ENCODE measurements around the gene UGT1A8. TPM values are rescaled to one million over a fixed set of nuclear protein-coding genes. Genes with fewer than 3 reads are reported as not detected.
A peak's percentile ranks its signal among the peaks of the same experiment; 100 is the strongest.
"Not testable (repeated sequence)": the region's sequence is repeated elsewhere in the genome, so short reads cannot be mapped to it uniquely, and the experiment has no call there.

Gene UGT1A8
- total and polyA plus RNA-seq, 2 donors (not counting 1 experiment from before 2014, with no cell fraction given), result not detected

DNA sequence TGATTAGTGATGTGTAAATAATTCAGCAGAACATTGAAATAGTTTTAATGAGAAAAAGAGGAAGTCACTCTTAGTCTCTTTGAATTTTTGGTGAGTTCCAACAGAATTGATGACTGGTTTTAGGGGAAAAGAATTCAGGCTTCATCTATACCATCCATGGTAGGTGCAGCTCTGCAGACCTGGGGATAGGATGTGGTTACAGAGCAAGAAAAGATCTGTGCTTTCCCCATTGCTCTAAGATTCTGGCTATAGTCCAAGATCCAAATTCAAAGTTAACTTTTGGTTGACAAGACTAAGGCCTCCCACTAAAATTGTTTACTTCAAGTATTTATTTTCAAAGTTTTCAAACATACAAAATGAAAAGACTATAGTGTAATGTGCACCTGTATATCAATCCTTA lies 22.4 kb downstream of the UGT1A8 start:
- Histone ChIP-seq H3K4me3 (replicated peaks in 1 of 4; ENCODE audit: control extremely low read depth in 1 of 4, insufficient read depth in 1 of 4, low read depth in 3 of 4, low read length in 4 of 4) (no peak overlapping the region), H4K20me1 (ENCODE audit: control insufficient read depth, extremely low read depth, insufficient read depth, low read length) (no peaks in the 10 kb centered on the region), H3K4me2 (ENCODE audit: extremely low read depth, insufficient read depth, low read length) (no peak overlapping the region), H3K4me1 (ENCODE audit: control insufficient read depth, extremely low read depth, insufficient read depth, low read length) (no peaks in the 10 kb centered on the region), H2AFZ (ENCODE audit: low read length) (no peak overlapping the region), H3K9me3 (ENCODE audit: control insufficient read depth, insufficient read depth, low read depth, low read length) (no peaks in the 10 kb centered on the region), H3K27me3 (ENCODE audit: control insufficient read depth, insufficient read depth, low read length) (no peaks in the 10 kb centered on the region), H3K27ac (ENCODE audit: insufficient read depth, low read length) (no peak overlapping the region), H3K79me2 (ENCODE audit: control insufficient read depth, insufficient read depth, low read length) (no peaks in the 10 kb centered on the region), H3K9ac (ENCODE audit: insufficient read depth, low read length) (no peak overlapping the region), H3K36me3 (ENCODE audit: control insufficient read depth, insufficient read depth, low read length) (no peaks in the 10 kb centered on the region)
- TF ChIP-seq, protein P1, sequence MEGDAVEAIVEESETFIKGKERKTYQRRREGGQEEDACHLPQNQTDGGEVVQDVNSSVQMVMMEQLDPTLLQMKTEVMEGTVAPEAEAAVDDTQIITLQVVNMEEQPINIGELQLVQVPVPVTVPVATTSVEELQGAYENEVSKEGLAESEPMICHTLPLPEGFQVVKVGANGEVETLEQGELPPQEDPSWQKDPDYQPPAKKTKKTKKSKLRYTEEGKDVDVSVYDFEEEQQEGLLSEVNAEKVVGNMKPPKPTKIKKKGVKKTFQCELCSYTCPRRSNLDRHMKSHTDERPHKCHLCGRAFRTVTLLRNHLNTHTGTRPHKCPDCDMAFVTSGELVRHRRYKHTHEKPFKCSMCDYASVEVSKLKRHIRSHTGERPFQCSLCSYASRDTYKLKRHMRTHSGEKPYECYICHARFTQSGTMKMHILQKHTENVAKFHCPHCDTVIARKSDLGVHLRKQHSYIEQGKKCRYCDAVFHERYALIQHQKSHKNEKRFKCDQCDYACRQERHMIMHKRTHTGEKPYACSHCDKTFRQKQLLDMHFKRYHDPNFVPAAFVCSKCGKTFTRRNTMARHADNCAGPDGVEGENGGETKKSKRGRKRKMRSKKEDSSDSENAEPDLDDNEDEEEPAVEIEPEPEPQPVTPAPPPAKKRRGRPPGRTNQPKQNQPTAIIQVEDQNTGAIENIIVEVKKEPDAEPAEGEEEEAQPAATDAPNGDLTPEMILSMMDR (conservative IDR thresholded peaks at IDR 0.05 in 1 of 2, IDR thresholded peaks at IDR 0.05 in 1 of 2; ENCODE audit: low read depth in 1 of 2, low read length in 2 of 2), result no peak
- no peak for TF ChIP-seq EZH2 (IDR thresholded peaks at IDR 0.05; ENCODE audit: low read length, missing control alignments)
- no peak for DNase-seq (ENCODE audit: low read depth in 2 of 2)

DNA sequence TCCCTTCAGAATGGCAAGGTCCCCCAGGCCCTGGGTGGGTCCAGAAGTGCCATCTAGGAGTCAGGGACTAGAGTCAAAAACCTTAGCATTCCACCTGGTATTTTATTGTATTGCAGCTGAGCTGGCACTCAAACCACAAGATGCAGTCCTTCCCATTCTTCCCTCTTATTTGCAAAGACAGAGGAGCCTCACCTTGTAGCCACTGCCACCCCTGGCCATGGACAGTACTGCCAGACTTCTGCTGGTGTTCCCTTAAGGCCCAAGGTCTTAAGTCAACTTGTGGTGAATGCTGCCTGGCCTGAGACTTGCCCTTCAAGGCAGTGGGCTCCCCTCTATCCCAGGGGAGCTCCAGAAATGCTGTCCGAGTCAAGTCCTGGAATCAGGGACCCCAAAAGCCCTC lies 25.7 kb downstream of the UGT1A8 start:
- H3K4me2 ChIP-seq (ENCODE audit: extremely low read depth, insufficient read depth, low read length), result no peak overlapping the region
- H3K36me3 ChIP-seq (ENCODE audit: control insufficient read depth, insufficient read depth, low read length), result no peaks in the 10 kb centered on the region
- H3K27ac ChIP-seq (ENCODE audit: insufficient read depth, low read length), result no peak overlapping the region
- H3K79me2 ChIP-seq (ENCODE audit: control insufficient read depth, insufficient read depth, low read length), result no peaks in the 10 kb centered on the region
- H3K9ac ChIP-seq (ENCODE audit: insufficient read depth, low read length), result no peak overlapping the region
- H3K4me3 ChIP-seq (replicated peaks in 1 of 4; ENCODE audit: control extremely low read depth in 1 of 4, insufficient read depth in 1 of 4, low read depth in 3 of 4, low read length in 4 of 4), result no peak overlapping the region
- H3K4me1 ChIP-seq (ENCODE audit: control insufficient read depth, extremely low read depth, insufficient read depth, low read length), result no peaks in the 10 kb centered on the region
- H4K20me1 ChIP-seq (ENCODE audit: control insufficient read depth, extremely low read depth, insufficient read depth, low read length), result no peaks in the 10 kb centered on the region
- H3K9me3 ChIP-seq (ENCODE audit: control insufficient read depth, insufficient read depth, low read depth, low read length), result no peaks in the 10 kb centered on the region
- TF ChIP-seq, protein P1 (conservative IDR thresholded peaks at IDR 0.05 in 1 of 2, IDR thresholded peaks at IDR 0.05 in 1 of 2; ENCODE audit: low read depth in 1 of 2, low read length in 2 of 2), result no peak
- no peak for TF ChIP-seq EZH2 (IDR thresholded peaks at IDR 0.05; ENCODE audit: low read length, missing control alignments)
- peak in 1 of 2 donors; percentile 4 for DNase-seq (ENCODE audit: low read depth in 2 of 2)
- H3K27me3 ChIP-seq (ENCODE audit: control insufficient read depth, insufficient read depth, low read length), result no peaks in the 10 kb centered on the region
- H2AFZ ChIP-seq (ENCODE audit: low read length), result no peak overlapping the region

DNA sequence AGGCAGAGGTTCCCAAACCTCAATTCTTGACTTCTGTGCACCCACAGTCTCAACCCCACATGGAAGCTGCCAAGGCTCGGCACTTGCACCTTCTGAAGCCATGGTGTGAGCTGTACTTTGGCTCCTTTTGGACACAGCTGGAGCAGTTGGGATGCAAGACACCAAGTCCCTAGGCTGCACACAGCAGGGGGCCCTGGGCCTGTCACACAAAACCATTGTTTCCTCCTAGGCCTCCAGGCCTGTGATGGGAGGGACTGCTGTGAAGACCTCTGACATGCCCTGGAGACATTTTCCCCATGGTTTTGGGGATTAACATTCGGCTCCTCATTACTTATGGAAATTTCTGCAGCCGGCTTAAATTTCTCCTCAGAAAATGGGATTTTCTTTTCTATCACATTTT lies 28.6 kb downstream of the UGT1A8 start:
- not testable (repeated sequence) for H4K20me1 ChIP-seq (ENCODE audit: control insufficient read depth, extremely low read depth, insufficient read depth, low read length); H3K9me3 ChIP-seq (ENCODE audit: control insufficient read depth, insufficient read depth, low read depth, low read length); H3K36me3 ChIP-seq (ENCODE audit: control insufficient read depth, insufficient read depth, low read length); H3K27me3 ChIP-seq (ENCODE audit: control insufficient read depth, insufficient read depth, low read length); H3K9ac ChIP-seq (ENCODE audit: insufficient read depth, low read length); H2AFZ ChIP-seq (ENCODE audit: low read length); H3K27ac ChIP-seq (ENCODE audit: insufficient read depth, low read length); H3K4me2 ChIP-seq (ENCODE audit: extremely low read depth, insufficient read depth, low read length); DNase-seq (ENCODE audit: low read depth in 2 of 2); H3K79me2 ChIP-seq (ENCODE audit: control insufficient read depth, insufficient read depth, low read length); H3K4me1 ChIP-seq (ENCODE audit: control insufficient read depth, extremely low read depth, insufficient read depth, low read length); H3K4me3 ChIP-seq (replicated peaks in 1 of 4; ENCODE audit: control extremely low read depth in 1 of 4, insufficient read depth in 1 of 4, low read depth in 3 of 4, low read length in 4 of 4)
